ENCODE data around the gene CEP128. TPM values are rescaled to one million over a fixed set of nuclear protein-coding genes. Genes with fewer than 3 reads are reported as not detected.

Gene CEP128
- total RNA-seq, 2 experiments from 2014 or later, result 30.0 to 32.9 TPM

- H3K27ac Mint-ChIP-seq, result no peak overlapping the region
- DNase-seq (no peak), ATAC-seq (ENCODE audit: low read depth) (no peak)
- H3K4me3 Mint-ChIP-seq, result no peak overlapping the region
- POLR2A ChIA-PET, result no interaction called here
- no peaks in the 10 kb centered on the region for H3K27me3 Mint-ChIP-seq
- peaks cover under 1% of the 10 kb centered on the region for H3K9me3 Mint-ChIP-seq
- H3K4me1 Mint-ChIP-seq, result no peaks in the 10 kb centered on the region
- H3K36me3 Mint-ChIP-seq, result peaks cover under 1% of the 10 kb centered on the region
Observed at GRCh38 chr14:80536456-80536855, 405.1 kb downstream of the CEP128 start.

- no peak overlapping the region for H3K4me3 Mint-ChIP-seq
- POLR2A ChIA-PET, result no interaction called here
- no peaks in the 10 kb centered on the region for H3K27me3 Mint-ChIP-seq
- ATAC-seq (ENCODE audit: low read depth), result no peak
- no peaks in the 10 kb centered on the region for H3K4me1 Mint-ChIP-seq
- H3K27ac Mint-ChIP-seq, result no peak overlapping the region
- DNase-seq, result no peak
- H3K36me3 Mint-ChIP-seq, result peaks cover under 1% of the 10 kb centered on the region
- H3K9me3 Mint-ChIP-seq, result no peaks in the 10 kb centered on the region
Observed at GRCh38 chr14:80535171-80535570, 406.4 kb downstream of the CEP128 start.

GRCh38 chr14:80523518-80524117, 417.9 kb downstream of the CEP128 start:
- no peaks in the 10 kb centered on the region for H3K27me3 Mint-ChIP-seq
- peaks cover 17% of the 10 kb centered on the region for H3K36me3 Mint-ChIP-seq
- ATAC-seq (ENCODE audit: low read depth), result no peak
- DNase-seq, result no peak
- no peaks in the 10 kb centered on the region for H3K9me3 Mint-ChIP-seq
- H3K27ac Mint-ChIP-seq, result no peak overlapping the region
- no peak overlapping the region for H3K4me3 Mint-ChIP-seq
- peaks cover 3% of the 10 kb centered on the region for H3K4me1 Mint-ChIP-seq
- POLR2A ChIA-PET, result no interaction called here

- no peak overlapping the region for H3K27ac Mint-ChIP-seq
Observed at GRCh38 chr14:80522936-80523335, 418.6 kb downstream of the CEP128 start.

GRCh38 chr14:80522411-80522810, 419.1 kb downstream of the CEP128 start:
- no peak for ATAC-seq (ENCODE audit: low read depth)
- DNase-seq, result no peak
- Mint-ChIP-seq H3K27me3 (no peaks in the 10 kb centered on the region), H3K4me1 (peaks cover 3% of the 10 kb centered on the region), H3K4me3 (no peak overlapping the region), H3K9me3 (no peaks in the 10 kb centered on the region), H3K36me3 (peaks cover 25% of the 10 kb centered on the region), H3K27ac (no peak overlapping the region)
- POLR2A ChIA-PET, result no interaction called here

More at GRCh38 chr14:80522936-80523335, 418.6 kb downstream of the CEP128 start:
- ATAC-seq (ENCODE audit: low read depth), result no peak
- DNase-seq, result no peak
- H3K9me3 Mint-ChIP-seq, result no peaks in the 10 kb centered on the region
- H3K36me3 Mint-ChIP-seq, result peaks cover 22% of the 10 kb centered on the region
- POLR2A ChIA-PET, result no interaction called here
- no peaks in the 10 kb centered on the region for H3K27me3 Mint-ChIP-seq
- no peak overlapping the region for H3K4me3 Mint-ChIP-seq
- H3K4me1 Mint-ChIP-seq, result peaks cover 3% of the 10 kb centered on the region

GRCh38 chr14:80521456-80521855, 420.1 kb downstream of the CEP128 start:
- no peak for ATAC-seq (ENCODE audit: low read depth)
- Mint-ChIP-seq H3K4me3 (no peak overlapping the region), H3K27ac (no peak overlapping the region), H3K27me3 (no peaks in the 10 kb centered on the region), H3K36me3 (peaks cover 30% of the 10 kb centered on the region), H3K9me3 (no peaks in the 10 kb centered on the region), H3K4me1 (peaks cover 3% of the 10 kb centered on the region)
- DNase-seq, result no peak
- POLR2A ChIA-PET, result no interaction called here

- POLR2A ChIA-PET, result no interaction called here
- H3K4me3 Mint-ChIP-seq, result no peak overlapping the region
- H3K27ac Mint-ChIP-seq, result no peak overlapping the region
- peaks cover 35% of the 10 kb centered on the region for H3K36me3 Mint-ChIP-seq
- no peak for DNase-seq
- H3K9me3 Mint-ChIP-seq, result peaks cover 5% of the 10 kb centered on the region
- H3K4me1 Mint-ChIP-seq, result peaks cover 3% of the 10 kb centered on the region
- no peaks in the 10 kb centered on the region for H3K27me3 Mint-ChIP-seq
- ATAC-seq (ENCODE audit: low read depth), result no peak
Observed at GRCh38 chr14:80519002-80519401, 422.5 kb downstream of the CEP128 start.

GRCh38 chr14:80518173-80518572, 423.4 kb downstream of the CEP128 start:
- peaks cover 5% of the 10 kb centered on the region for H3K9me3 Mint-ChIP-seq
- ATAC-seq (ENCODE audit: low read depth), result no peak
- POLR2A ChIA-PET, result no interaction called here
- H3K27me3 Mint-ChIP-seq, result no peaks in the 10 kb centered on the region
- H3K4me3 Mint-ChIP-seq, result no peak overlapping the region
- no peak overlapping the region for H3K27ac Mint-ChIP-seq
- peaks cover under 1% of the 10 kb centered on the region for H3K4me1 Mint-ChIP-seq
- no peak for DNase-seq
- peaks cover 33% of the 10 kb centered on the region for H3K36me3 Mint-ChIP-seq

- H3K9me3 Mint-ChIP-seq, result peaks cover 2% of the 10 kb centered on the region
- H3K4me1 Mint-ChIP-seq, result no peaks in the 10 kb centered on the region
- peaks cover 3% of the 10 kb centered on the region for H3K27me3 Mint-ChIP-seq
- peaks cover 8% of the 10 kb centered on the region for H3K36me3 Mint-ChIP-seq
- no peak overlapping the region for H3K27ac Mint-ChIP-seq
- DNase-seq (no peak), ATAC-seq (ENCODE audit: low read depth) (no peak)
- POLR2A ChIA-PET, result no interaction called here
- H3K4me3 Mint-ChIP-seq, result no peak overlapping the region
Observed at GRCh38 chr14:80507292-80507869, 434.2 kb downstream of the CEP128 start.

- Mint-ChIP-seq H3K4me1 (no peaks in the 10 kb centered on the region), H3K4me3 (no peak overlapping the region), H3K27me3 (no peaks in the 10 kb centered on the region), H3K9me3 (peaks cover 2% of the 10 kb centered on the region), H3K27ac (no peak overlapping the region), H3K36me3 (peaks cover 10% of the 10 kb centered on the region)
- POLR2A ChIA-PET, result no interaction called here
- DNase-seq (no peak), ATAC-seq (ENCODE audit: low read depth) (no peak)
Observed at GRCh38 chr14:80504781-80505180, 436.8 kb downstream of the CEP128 start.

GRCh38 chr14:80498533-80498932, 443.0 kb downstream of the CEP128 start:
- no peaks in the 10 kb centered on the region for H3K27me3 Mint-ChIP-seq
- no peaks in the 10 kb centered on the region for H3K9me3 Mint-ChIP-seq
- H3K4me3 Mint-ChIP-seq, result no peak overlapping the region
- POLR2A ChIA-PET, result no interaction called here
- ATAC-seq (ENCODE audit: low read depth), result no peak
- H3K4me1 Mint-ChIP-seq, result no peaks in the 10 kb centered on the region
- peaks cover 5% of the 10 kb centered on the region for H3K36me3 Mint-ChIP-seq
- DNase-seq, result no peak
- H3K27ac Mint-ChIP-seq, result no peak overlapping the region

GRCh38 chr14:80496090-80496489, 445.4 kb downstream of the CEP128 start:
- no peaks in the 10 kb centered on the region for H3K36me3 Mint-ChIP-seq

GRCh38 chr14:80494769-80495168, 446.8 kb downstream of the CEP128 start:
- no peak for DNase-seq
- Mint-ChIP-seq H3K9me3 (no peaks in the 10 kb centered on the region), H3K4me1 (no peaks in the 10 kb centered on the region), H3K27ac (no peak overlapping the region), H3K27me3 (no peaks in the 10 kb centered on the region), H3K36me3 (no peaks in the 10 kb centered on the region), H3K4me3 (no peak overlapping the region)
- no peak for ATAC-seq (ENCODE audit: low read depth)
- POLR2A ChIA-PET, result no interaction called here

More at GRCh38 chr14:80496090-80496489, 445.4 kb downstream of the CEP128 start:
- H3K27me3 Mint-ChIP-seq, result no peaks in the 10 kb centered on the region
- no peak overlapping the region for H3K27ac Mint-ChIP-seq
- H3K9me3 Mint-ChIP-seq, result no peaks in the 10 kb centered on the region
- DNase-seq (no peak), ATAC-seq (ENCODE audit: low read depth) (no peak)
- POLR2A ChIA-PET, result no interaction called here
- no peaks in the 10 kb centered on the region for H3K4me1 Mint-ChIP-seq
- no peak overlapping the region for H3K4me3 Mint-ChIP-seq

GRCh38 chr14:80493620-80494019, 447.9 kb downstream of the CEP128 start:
- H3K36me3 Mint-ChIP-seq, result no peaks in the 10 kb centered on the region
- no peak overlapping the region for H3K4me3 Mint-ChIP-seq
- H3K9me3 Mint-ChIP-seq, result no peaks in the 10 kb centered on the region
- H3K27me3 Mint-ChIP-seq, result no peaks in the 10 kb centered on the region
- no peak overlapping the region for H3K27ac Mint-ChIP-seq
- POLR2A ChIA-PET, result no interaction called here
- no peaks in the 10 kb centered on the region for H3K4me1 Mint-ChIP-seq
- DNase-seq (no peak), ATAC-seq (ENCODE audit: low read depth) (no peak)
